Chondrocyte (in vitro differentiated cells): ENCODE results near the gene IL2RG. TPM values are rescaled to one million over a fixed set of nuclear protein-coding genes. Genes with fewer than 3 reads are reported as not detected.

Source experiments
- DNase-seq: peaks from one replicate; pipeline ENCODE4 v3.0.0; 2021; ENCODE audit warnings: mixed read lengths, low spot score
- H3K27ac Mint-ChIP-seq: one replicate; pipeline ENCODE4 v1.8.0; 2021; ENCODE audit warnings: mild to moderate bottlenecking, moderate library complexity, mixed read lengths; ENCODE audit not compliant: unreplicated experiment
- H3K27me3 Mint-ChIP-seq: 2 replicates; pipeline ENCODE4 v1.8.0; 2021; ENCODE audit warnings: low read depth, mixed read lengths
- H3K36me3 Mint-ChIP-seq: 2 replicates; pipeline ENCODE4 v1.8.0; 2021; ENCODE audit warnings: low read depth, mixed read lengths
- H3K4me1 Mint-ChIP-seq: 2 replicates; pipeline ENCODE4 v1.8.0; 2021; ENCODE audit warnings: low read depth, mild to moderate bottlenecking, mixed read lengths
- H3K4me3 Mint-ChIP-seq: one replicate; pipeline ENCODE4 v1.8.0; 2021; ENCODE audit warnings: mild to moderate bottlenecking, moderate library complexity, mixed read lengths; ENCODE audit not compliant: unreplicated experiment
- H3K9me3 Mint-ChIP-seq: 2 replicates; pipeline ENCODE4 v1.8.0; 2021; ENCODE audit warnings: low read depth, mixed read lengths
- total RNA-seq: library from RNA; stranded (reverse); gene quantifications from 3 replicates; pipeline ENCODE4 v1.2.1, GENCODE V29; 2021
- TF ChIP-seq, protein P1 (sequence below): fragments of 200-600 bp; sonication (generic); IDR thresholded peaks from 2 replicates; pipeline ENCODE4 v1.5.0; 2021; ENCODE audit warnings: antibody characterized with exemption, mild to moderate bottlenecking, moderate library complexity

Gene IL2RG
- total RNA-seq, 1 donor from 2014 or later: not detected

DNA sequence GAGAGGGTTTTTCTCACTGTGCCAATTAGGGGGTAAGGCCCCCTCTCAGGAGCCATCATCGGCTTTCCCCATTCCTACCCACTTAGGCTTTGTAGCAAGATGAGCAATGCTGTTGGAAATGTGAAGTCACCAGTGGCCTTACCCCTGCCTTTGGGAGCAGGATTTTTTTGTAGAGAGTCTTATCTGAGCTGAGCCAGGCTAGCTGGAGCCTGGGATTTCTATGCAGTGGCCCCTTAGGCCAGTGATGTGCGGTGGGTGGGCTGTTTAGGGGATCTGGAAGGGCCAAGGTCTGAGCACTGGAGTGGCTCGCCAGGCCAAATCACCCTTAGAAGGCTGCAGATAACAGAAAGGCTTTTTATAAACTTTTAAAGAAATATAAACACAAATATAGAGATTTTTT lies 9.1 kb downstream of the IL2RG start:
- Mint-ChIP-seq H3K4me1 (peaks cover 6% of the 10 kb centered on the region), H3K4me3 (no peak overlapping the region), H3K27ac (no peak overlapping the region), H3K9me3 (no peaks in the 10 kb centered on the region), H3K27me3 (no peaks in the 10 kb centered on the region), H3K36me3 (no peaks in the 10 kb centered on the region)
- TF ChIP-seq, protein P1, sequence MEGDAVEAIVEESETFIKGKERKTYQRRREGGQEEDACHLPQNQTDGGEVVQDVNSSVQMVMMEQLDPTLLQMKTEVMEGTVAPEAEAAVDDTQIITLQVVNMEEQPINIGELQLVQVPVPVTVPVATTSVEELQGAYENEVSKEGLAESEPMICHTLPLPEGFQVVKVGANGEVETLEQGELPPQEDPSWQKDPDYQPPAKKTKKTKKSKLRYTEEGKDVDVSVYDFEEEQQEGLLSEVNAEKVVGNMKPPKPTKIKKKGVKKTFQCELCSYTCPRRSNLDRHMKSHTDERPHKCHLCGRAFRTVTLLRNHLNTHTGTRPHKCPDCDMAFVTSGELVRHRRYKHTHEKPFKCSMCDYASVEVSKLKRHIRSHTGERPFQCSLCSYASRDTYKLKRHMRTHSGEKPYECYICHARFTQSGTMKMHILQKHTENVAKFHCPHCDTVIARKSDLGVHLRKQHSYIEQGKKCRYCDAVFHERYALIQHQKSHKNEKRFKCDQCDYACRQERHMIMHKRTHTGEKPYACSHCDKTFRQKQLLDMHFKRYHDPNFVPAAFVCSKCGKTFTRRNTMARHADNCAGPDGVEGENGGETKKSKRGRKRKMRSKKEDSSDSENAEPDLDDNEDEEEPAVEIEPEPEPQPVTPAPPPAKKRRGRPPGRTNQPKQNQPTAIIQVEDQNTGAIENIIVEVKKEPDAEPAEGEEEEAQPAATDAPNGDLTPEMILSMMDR: no peak
- no peak for DNase-seq

DNA sequence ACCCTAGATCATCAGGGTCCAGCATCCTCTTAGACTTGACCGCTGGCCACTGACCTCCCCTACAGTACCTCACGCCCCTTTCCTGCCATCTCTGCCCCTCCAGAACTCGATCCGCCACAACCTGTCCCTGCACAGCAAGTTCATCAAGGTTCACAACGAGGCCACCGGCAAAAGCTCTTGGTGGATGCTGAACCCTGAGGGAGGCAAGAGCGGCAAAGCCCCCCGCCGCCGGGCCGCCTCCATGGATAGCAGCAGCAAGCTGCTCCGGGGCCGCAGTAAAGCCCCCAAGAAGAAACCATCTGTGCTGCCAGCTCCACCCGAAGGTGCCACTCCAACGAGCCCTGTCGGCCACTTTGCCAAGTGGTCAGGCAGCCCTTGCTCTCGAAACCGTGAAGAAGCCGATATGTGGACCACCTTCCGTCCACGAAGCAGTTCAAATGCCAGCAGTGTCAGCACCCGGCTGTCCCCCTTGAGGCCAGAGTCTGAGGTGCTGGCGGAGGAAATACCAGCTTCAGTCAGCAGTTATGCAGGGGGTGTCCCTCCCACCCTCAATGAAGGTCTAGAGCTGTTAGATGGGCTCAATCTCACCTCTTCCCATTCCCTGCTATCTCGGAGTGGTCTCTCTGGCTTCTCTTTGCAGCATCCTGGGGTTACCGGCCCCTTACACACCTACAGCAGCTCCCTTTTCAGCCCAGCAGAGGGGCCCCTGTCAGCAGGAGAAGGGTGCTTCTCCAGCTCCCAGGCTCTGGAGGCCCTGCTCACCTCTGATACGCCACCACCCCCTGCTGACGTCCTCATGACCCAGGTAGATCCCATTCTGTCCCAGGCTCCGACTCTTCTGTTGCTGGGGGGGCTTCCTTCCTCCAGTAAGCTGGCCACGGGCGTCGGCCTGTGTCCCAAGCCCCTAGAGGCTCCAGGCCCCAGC lies 10.5 kb downstream of the IL2RG start:
- Mint-ChIP-seq H3K4me1 (peaks cover 10% of the 10 kb centered on the region), H3K27me3 (no peaks in the 10 kb centered on the region), H3K27ac (no peak overlapping the region), H3K4me3 (no peak overlapping the region), H3K36me3 (no peaks in the 10 kb centered on the region), H3K9me3 (no peaks in the 10 kb centered on the region)
- no peak for DNase-seq
- TF ChIP-seq, protein P1: no peak

DNA sequence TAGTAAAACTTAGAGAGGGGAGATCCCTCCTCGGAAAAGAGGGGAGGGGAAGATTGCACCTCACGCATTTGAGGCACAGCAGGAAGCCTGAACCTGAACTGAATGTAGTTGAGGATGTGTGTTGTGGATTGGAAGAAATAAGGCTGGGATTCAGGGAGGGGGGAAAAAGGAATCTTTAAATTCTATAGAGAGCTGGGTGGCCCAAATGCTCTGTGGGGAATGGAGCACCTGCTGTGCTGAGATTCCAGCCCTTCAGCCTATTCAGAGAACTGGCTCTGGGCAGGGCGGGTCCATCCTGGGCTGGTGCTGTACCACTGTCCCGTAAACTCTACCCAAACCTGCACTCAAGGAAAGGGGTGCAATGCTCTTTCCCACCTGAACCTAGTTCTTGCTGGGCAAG lies 11.6 kb downstream of the IL2RG start:
- H3K36me3 Mint-ChIP-seq: no peaks in the 10 kb centered on the region
- H3K9me3 Mint-ChIP-seq: peaks cover 3% of the 10 kb centered on the region
- DNase-seq: no peak
- peaks cover 14% of the 10 kb centered on the region for H3K4me1 Mint-ChIP-seq
- H3K27ac Mint-ChIP-seq: no peak overlapping the region
- TF ChIP-seq, protein P1: no peak
- H3K4me3 Mint-ChIP-seq: no peak overlapping the region
- H3K27me3 Mint-ChIP-seq: no peaks in the 10 kb centered on the region

DNA sequence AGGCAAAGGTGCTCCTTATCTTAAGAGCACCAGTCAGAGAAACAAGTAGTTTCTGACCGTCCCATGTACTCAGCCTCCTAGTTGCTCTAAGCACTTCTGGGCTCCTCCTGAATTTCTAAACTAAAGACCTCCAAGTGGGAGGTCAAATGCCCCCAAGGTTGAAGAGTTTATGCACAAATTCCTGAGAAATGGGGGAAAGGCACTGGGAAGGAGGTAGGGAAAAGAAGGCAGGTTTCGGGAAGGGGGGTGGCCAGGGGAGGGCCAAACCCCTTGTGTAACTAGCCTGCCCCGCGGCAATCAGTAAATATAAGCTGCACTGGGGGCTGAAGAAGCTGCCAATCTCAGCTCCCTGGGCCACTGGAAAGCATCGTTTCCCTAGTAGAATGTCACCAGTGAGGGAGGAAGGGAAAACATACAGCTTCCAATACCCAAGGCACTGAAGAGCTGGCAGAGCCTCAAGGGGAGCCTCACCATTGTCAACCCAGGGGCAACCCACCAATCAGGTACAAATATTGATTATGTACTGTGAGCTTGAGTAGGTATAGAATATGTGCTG lies 12.3 kb downstream of the IL2RG start:
- TF ChIP-seq, protein P1: no peak
- DNase-seq: no peak
- H3K27ac Mint-ChIP-seq: no peak overlapping the region
- peaks cover 12% of the 10 kb centered on the region for H3K4me1 Mint-ChIP-seq
- H3K9me3 Mint-ChIP-seq: peaks cover 3% of the 10 kb centered on the region
- no peak overlapping the region for H3K4me3 Mint-ChIP-seq
- no peaks in the 10 kb centered on the region for H3K36me3 Mint-ChIP-seq
- no peaks in the 10 kb centered on the region for H3K27me3 Mint-ChIP-seq

DNA sequence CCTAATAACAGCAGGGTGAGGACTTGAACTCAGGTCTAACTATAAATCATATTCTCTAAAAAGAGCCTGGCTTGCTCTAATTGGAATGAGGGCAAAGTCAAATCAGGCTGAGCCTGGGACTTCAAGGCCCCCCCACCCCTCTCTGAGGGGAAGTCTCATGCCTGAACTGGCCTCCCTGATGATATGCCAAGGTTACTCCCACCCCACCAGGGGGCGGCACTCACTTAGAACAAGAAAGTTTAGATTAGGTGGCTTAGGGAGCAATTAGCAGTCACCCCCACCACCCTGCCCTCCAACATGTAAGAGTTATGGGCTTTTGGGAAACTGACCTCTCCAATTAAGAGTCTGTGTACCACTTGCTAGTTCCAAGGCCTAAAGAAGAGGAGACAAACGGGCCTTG lies 13.1 kb downstream of the IL2RG start:
- no peak for DNase-seq
- no peak overlapping the region for H3K27ac Mint-ChIP-seq
- no peak overlapping the region for H3K4me3 Mint-ChIP-seq
- peaks cover 8% of the 10 kb centered on the region for H3K4me1 Mint-ChIP-seq
- H3K27me3 Mint-ChIP-seq: no peaks in the 10 kb centered on the region
- H3K36me3 Mint-ChIP-seq: no peaks in the 10 kb centered on the region
- TF ChIP-seq, protein P1: peak; percentile 73
- H3K9me3 Mint-ChIP-seq: peaks cover 3% of the 10 kb centered on the region
